BJ (cell line): Measurements from ENCODE around the gene ZFYVE21. TPM values are rescaled to one million over a fixed set of nuclear protein-coding genes. Genes with fewer than 3 reads are reported as not detected.

Experiments
- CTCF ChIA-PET: fragments of 350-600 bp; formaldehyde crosslinking; extraction: SDS; loops from one replicate; lab custom pipeline; 2021; ENCODE audit warnings: antibody characterized with exemption, inconsistent platforms; lab: Yijun Ruan, JAX
- POLR2A ChIA-PET: fragments of 300-600 bp; sonication (Branson Sonifier 250); formaldehyde crosslinking; extraction: SDS; loops from one replicate; lab custom pipeline; 2021; ENCODE audit warnings: antibody characterized with exemption; lab: Charles Lee
- DNase-seq: peaks from one replicate; pipeline ENCODE4 v3.0.0-alpha.2; 2011; ENCODE audit warnings: low read depth
- H3K27me3 ChIP-seq: 2 replicates; pipeline ENCODE4 v1.6.0; 2011; ENCODE audit warnings: low read length; ENCODE audit not compliant: control insufficient read depth, insufficient read depth
- H3K36me3 ChIP-seq: 2 replicates; pipeline ENCODE4 v1.5.1; 2011; ENCODE audit warnings: low read length; ENCODE audit not compliant: control insufficient read depth, insufficient read depth
- H3K4me3 ChIP-seq: 2 replicates; pipeline ENCODE4 v1.5.1; 2011; ENCODE audit warnings: low read depth, mild to moderate bottlenecking, control low read depth, low read length
- polyA plus RNA-seq: library from polyadenylated mRNA; depleted of rRNA; stranded (reverse); fragments of >200 nt; gene quantifications from 2 replicates; pipeline ENCODE4 v1.2.3, GENCODE V29; 2011
- TF ChIP-seq, protein P1 (sequence below): IDR thresholded peaks from 2 replicates; pipeline ENCODE4 v1.5.1; 2011; ENCODE audit warnings: low read depth, mild to moderate bottlenecking, control low read depth, inconsistent platforms, low read length, moderate library complexity; ENCODE audit not compliant: insufficient read depth

ZFYVE21 gene
- polyA plus RNA-seq, 1 experiment, result 84.0 TPM

DNA sequence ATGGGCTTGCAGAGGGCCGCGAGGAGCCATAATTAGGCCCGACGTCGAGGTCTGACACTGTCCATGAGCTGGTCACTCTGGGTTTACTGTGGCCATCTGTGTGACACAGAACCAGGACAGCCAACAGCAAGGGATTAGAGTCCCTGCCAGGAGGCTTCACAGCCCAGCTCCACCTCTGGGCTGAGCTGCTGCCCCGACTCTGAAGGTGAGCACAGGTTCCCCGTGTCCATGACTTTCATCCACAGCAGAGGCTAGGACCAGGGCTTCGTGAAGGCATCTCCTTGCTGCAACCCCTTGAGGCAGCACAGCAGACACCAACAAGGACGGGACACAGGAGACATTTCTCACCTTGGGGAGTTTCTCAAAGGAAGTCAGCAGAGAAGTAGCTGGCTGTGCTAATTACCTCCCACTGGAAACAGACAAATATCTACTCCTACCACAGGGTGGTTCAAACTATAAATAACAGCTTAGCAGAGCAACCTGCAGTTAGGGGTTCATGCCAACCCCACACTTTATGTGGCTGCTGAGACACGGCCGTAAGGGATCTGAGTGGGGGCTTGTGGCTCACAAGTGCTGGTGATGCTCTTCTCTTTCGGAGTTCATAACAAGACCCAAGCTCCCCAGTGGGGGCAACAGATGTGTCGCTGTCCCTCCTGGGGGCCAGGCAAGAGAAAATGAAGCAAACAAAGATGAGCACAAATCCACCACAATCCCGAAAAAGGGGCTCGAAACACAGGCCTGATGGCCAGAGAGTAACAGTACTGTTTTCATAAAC is 29.2 kb downstream of the ZFYVE21 start:
- CTCF ChIA-PET, result interaction anchor here (1.0 kb wide), 1 partner anchor 29 kb away, joined by 3 read pairs; the partner anchor contains the start of genes XRCC3 and ZFYVE21
- H3K36me3 ChIP-seq, result peaks cover 1% of the 10 kb centered on the region
- DNase-seq, result no peak
- POLR2A ChIA-PET, result no interaction called here
- no peak overlapping the region for H3K4me3 ChIP-seq
- no peaks in the 10 kb centered on the region for H3K27me3 ChIP-seq
- TF ChIP-seq, protein P1, sequence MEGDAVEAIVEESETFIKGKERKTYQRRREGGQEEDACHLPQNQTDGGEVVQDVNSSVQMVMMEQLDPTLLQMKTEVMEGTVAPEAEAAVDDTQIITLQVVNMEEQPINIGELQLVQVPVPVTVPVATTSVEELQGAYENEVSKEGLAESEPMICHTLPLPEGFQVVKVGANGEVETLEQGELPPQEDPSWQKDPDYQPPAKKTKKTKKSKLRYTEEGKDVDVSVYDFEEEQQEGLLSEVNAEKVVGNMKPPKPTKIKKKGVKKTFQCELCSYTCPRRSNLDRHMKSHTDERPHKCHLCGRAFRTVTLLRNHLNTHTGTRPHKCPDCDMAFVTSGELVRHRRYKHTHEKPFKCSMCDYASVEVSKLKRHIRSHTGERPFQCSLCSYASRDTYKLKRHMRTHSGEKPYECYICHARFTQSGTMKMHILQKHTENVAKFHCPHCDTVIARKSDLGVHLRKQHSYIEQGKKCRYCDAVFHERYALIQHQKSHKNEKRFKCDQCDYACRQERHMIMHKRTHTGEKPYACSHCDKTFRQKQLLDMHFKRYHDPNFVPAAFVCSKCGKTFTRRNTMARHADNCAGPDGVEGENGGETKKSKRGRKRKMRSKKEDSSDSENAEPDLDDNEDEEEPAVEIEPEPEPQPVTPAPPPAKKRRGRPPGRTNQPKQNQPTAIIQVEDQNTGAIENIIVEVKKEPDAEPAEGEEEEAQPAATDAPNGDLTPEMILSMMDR, result no peak

DNA sequence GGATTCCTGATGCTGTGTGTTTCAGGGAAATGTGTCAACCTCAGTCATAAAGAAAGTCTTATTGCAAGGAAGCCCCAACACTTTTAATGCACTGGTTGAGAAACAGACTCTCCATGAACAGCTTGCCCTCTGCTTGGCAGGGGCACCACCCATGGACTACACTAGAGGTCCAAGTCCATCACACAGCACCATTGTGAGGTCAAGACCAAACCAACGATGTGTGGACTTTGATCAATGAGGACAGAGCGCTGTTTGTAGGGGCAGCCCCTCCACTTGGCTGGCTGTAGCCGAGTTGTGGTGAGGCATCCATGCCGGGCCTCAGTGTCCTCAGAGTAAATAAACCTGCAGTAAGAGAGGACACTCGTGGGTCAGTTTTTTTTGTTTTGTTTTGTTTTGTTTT is 29.8 kb downstream of the ZFYVE21 start:
- TF ChIP-seq, protein P1, result no peak
- DNase-seq, result no peak
- ChIA-PET CTCF (no interaction called here), POLR2A (no interaction called here)
- no peaks in the 10 kb centered on the region for H3K27me3 ChIP-seq
- H3K36me3 ChIP-seq, result peaks cover 1% of the 10 kb centered on the region
- H3K4me3 ChIP-seq, result no peak overlapping the region

DNA sequence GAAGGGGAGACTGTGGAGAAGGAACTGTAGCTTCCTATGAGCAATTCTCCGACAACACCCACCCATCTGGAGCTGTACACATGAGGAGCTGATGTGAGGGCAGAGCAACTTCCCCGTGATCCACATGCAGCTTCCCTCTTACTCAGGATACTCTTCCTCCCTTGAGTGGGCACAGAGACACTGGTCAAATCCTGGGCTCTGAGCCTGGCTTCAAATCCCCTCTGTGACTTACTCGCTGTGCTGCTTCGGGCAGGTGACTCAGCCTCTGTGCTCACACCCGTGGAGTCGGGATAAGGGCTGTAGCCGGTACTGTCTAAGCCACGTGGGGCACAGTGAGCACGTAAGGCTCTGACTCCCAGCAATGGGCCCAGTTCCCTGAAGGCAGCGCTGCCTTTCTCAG is 31.1 kb downstream of the ZFYVE21 start:
- DNase-seq, result no peak
- POLR2A ChIA-PET, result no interaction called here

DNA sequence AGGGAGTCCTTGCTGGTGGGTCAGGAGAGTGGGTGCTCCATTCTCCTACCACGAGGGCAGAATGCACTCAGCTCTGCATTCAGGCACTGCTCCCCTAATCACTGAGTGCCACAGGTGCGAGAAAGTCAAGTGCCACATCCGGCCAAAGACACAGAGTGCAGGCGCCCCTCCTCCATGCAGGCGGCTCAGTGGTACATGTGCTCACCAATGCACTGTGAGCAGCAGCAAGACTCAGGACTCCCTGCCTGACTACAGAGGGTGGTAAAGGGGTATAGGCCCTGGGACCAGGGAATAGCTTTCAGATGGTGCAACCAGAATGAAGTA is 32.9 kb downstream of the ZFYVE21 start:
- no peaks in the 10 kb centered on the region for H3K27me3 ChIP-seq
- TF ChIP-seq, protein P1, result no peak
- CTCF ChIA-PET, result no interaction called here
- peaks cover 1% of the 10 kb centered on the region for H3K36me3 ChIP-seq
- no peak overlapping the region for H3K4me3 ChIP-seq
- no peak for DNase-seq
- POLR2A ChIA-PET, result no interaction called here

More for the DNA sequence above, 31.1 kb downstream of the ZFYVE21 start:
- CTCF ChIA-PET, result interaction anchor here (1.2 kb wide), 1 partner anchor 163 kb away, joined by 6 read pairs; no protein-coding TSS in a partner anchor
- H3K4me3 ChIP-seq, result no peak overlapping the region
- H3K27me3 ChIP-seq, result no peaks in the 10 kb centered on the region
- H3K36me3 ChIP-seq, result peaks cover 1% of the 10 kb centered on the region
- TF ChIP-seq, protein P1, result no peak

DNA sequence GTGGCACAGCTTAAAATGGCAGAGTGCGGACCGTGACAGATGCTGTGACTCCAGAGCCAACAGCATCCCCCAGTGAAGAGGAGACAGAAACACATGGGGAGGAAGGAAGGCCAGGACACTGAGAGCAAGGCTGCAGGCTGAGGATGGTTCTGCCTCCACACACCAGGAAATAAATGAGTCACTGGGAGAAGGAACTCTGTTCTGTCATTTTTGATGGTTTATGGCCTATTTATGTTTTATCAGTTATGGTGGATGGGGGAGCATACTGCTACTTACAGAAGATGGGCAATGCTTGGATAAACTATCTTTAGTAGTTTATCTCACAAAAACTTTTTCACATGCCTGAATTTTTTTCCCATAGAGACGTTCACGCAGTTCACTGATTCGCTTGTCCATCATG is 33.8 kb downstream of the ZFYVE21 start:
- ChIA-PET CTCF (no interaction called here), POLR2A (no interaction called here)
- Histone ChIP-seq H3K27me3 (no peaks in the 10 kb centered on the region), H3K4me3 (no peak overlapping the region), H3K36me3 (peaks cover 1% of the 10 kb centered on the region)
- TF ChIP-seq, protein P1, result no peak
- DNase-seq, result no peak
